Ammon's horn (tissue), 1 donor: ENCODE data around the gene GRM4.

Experiments
- DNase-seq: peaks from one replicate; pipeline ENCODE4 v3.0.0-alpha.2; 2016; ENCODE audit warnings: low spot score

The GRM4 gene

DNA sequence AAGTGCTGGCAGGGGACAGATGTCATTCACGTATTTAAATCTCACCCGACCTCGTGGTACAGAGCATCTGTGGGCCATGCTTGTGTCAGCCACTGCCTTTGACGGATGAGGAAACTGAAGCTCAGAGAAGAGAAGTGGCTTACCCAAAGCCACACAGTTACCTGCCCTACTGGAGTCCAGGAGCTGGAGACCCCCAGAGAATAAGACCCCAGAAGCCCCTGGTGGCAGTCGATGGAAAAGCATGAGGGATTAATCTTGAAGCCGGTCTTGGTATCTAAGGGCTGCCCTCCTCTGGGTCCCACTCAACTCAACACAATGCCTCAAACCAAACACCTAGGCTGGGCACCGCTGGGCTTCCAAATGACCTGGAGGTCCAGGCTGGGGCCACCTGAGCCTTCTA is 83.1 kb downstream of the GRM4 start:
- no peak for DNase-seq

DNA sequence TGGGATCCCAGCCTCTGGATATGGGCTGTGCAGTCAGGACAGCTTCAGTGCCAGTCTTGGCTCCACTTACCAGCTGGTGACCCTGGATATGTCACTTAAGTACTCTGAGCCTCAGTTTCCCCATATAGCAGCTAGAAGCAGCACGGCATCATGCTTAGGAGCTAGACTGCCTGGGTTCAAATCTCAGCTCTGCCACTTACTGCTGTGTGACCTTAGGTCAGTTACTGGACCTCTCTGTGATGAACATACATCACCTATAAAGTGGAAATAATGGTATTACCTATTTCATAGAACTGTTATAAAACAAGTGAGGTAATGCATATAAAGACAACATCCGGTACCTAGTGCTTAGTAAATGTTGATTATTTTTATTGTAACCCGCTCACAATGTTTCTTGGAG is 83.7 kb downstream of the GRM4 start:
- DNase-seq: no peak

DNA sequence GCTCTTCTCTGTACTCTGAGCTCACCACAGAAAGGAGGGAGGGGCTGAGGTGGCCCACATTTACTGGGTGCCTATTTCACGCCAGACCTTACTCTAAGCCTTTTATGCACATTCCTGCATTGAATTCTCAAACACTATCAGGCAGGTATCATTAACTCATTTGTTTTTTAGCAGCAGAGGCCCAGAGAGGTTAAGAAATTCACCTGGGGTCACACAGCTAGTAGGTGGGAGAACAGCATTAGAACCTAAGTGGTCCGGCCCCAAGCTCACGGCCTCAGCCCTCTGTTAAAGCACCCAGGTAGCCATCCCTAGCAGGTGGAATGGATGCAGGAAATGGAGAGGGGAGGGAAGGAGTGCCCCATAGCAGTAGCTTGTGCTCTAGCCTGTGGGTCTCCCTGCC is 84.5 kb downstream of the GRM4 start:
- no peak for DNase-seq

DNA sequence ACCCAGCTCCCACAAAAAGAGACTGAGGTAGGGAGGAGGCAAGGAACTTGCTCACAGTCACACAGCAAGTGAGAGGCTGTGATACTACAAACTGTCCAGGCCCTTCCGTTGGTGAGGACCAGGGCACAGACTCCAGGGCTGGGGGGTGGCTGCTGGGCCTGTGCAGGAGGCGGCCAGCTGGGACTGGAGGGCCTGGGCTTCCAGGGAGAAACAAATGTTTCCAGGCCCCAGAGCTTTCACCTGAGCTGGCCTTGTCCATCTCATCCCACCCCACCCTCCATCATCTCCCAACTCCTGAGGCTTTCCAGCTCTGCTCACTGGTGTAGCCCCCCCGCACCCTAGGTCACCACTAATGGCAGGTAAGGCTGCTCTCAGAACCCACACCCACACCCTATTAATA is 86.0 kb downstream of the GRM4 start:
- DNase-seq: no peak

DNA sequence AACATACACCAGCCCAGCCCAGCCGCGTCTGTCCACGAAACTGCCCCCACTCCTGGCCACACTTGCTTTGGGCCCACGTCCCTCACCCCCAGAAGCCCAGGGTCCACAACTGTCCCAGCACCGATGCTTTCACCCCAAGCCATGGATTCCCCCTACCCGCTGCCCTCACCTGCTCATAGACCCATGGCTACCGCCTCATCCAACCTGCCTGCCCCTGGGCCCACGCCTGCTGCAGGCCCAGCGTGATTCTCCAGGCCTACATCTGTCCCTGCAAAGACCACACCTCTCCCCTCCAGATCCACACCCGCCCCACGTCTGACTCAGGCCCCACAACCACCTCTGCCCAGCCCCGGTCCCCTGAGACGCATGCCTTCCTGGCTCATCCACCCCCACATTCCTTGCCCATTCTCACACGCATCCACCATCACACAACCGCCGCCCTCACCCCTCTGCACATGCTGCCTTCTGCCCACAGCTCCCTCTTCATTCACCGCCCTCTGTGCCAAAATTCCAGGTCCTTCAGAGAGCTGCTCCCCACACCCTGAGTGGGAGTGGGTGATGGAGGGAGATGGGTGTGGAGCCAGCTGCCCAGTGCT is 86.7 kb downstream of the GRM4 start:
- DNase-seq: no peak

DNA sequence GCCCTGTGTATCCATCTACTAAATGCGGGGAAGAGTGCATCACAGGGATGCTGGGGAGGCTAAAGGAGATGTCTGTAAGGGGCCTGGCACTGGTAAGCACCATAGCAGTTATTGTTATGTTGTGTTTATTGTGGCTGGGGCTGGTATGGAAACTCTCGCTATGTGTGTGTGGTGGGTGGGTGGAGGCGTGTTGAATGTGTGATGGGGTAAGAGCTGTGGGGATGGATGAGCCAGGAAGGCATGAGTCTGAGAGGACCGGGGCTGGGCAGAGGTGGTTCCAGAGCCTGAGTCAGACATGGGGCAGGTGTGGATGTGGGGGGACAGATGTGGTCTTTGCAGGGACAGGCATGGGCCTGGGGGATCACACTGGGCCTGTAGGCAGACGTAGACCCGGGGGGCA is 88.1 kb downstream of the GRM4 start:
- DNase-seq: no peak

DNA sequence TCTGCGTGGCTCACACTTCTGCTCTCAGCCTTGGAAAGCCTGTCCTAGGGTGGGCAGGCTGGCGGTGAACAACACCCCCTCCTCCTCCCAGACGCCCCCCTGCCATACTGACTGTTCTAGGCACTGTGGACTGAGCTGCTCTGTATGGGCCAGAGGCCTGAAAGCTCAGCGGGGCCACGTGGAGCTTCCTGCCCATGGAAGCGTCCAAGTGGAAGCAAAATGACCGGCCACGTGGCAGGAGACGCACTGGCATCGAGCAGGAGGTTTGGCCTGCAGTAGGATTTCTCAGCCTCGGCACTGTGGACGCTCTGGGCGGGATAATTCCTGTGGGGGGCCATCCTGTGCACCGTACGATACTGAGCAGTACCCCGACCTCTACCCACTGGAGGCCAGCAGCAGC is 88.7 kb downstream of the GRM4 start:
- no peak for DNase-seq

DNA sequence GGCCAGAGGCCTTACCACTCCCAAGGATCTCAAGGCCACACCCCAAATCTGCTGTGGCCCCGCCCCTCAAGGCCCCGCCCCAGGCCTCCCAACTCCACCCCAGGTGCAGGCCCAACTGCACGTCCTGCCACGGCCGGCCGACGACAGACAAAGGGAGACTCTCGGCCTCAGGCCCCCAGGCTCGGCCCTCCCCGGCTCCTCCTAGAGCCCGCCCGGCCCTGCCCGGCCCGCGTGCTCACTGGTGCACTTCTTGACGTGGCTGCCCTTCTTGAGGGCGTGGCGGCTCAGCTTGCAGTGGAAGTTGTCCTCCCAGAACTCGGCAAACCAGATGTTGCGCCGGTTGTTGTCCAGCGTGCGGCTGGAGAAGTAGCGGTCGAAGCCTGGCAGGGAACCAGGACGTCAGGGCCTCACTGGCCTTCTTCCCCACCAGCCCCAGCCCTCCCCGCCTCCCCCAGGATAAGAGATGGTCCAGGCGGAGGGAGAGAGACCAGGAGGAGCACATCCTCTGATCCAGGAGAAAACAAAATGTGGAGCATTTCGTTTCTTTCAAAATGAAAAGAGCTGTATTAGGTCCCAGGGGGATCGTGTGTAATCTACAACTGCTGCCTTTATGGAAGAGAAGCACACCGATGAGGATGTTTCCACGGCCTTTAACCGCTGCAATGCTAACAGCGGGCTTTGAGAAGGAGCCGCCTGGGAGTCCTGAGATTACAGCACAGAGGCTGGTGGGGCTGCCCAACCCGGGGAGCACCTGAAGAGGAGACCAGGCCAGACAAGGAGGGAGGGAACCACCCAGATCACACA is 89.4 kb downstream of the GRM4 start:
- no peak for DNase-seq

DNA sequence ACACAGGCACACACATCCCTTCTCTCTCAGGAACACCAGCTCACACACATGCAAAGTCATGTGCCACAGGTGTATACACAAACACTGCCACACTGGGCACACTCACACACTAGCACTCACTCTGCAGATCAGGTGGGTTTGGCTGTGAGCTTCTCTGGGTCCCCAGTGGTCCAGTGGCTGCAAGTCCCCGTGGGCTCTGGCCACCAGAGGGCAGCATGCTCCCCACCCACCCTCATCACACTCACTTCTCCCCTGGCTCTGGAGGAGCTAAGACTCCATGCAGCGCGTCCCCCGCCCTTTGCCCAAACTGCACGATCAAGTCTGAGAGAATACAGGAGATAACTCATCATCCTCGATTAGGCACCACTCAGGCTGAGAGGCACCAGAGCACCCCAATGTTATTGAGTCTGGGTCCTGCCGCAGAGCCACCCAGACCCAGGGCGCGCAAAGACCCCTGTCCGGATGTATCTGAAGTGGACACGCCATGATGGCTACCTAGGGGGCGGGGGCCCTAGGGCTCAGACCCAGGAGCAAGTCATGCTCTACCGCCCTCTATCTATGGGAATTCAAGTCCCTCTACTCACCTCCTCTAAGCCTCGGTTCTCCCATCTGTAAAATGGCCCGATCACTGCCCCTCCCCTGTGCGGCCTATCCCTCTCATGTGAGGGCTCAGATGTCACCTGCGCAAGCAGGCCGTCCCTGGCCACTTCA is 90.5 kb downstream of the GRM4 start:
- DNase-seq: peak; percentile 67

DNA sequence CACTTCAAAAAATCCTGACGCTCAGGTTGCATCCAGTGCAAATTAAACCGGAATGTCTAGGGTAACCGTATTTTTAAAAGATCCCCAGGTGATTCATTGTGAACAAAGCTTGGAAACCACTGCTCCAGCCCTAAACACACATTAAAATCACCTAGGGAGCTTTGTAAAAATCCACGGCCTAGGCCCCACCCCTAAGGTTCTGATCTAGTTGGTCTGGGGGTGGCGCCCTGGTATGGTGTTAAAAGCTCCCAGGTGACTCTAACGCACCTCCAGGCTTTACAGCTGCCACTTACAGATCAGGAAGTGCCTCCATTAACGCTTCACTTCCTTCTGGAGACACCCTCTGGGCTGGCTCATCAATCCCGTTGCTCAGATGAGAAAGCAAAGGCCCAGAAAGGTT is 92.2 kb downstream of the GRM4 start:
- DNase-seq: no peak

DNA sequence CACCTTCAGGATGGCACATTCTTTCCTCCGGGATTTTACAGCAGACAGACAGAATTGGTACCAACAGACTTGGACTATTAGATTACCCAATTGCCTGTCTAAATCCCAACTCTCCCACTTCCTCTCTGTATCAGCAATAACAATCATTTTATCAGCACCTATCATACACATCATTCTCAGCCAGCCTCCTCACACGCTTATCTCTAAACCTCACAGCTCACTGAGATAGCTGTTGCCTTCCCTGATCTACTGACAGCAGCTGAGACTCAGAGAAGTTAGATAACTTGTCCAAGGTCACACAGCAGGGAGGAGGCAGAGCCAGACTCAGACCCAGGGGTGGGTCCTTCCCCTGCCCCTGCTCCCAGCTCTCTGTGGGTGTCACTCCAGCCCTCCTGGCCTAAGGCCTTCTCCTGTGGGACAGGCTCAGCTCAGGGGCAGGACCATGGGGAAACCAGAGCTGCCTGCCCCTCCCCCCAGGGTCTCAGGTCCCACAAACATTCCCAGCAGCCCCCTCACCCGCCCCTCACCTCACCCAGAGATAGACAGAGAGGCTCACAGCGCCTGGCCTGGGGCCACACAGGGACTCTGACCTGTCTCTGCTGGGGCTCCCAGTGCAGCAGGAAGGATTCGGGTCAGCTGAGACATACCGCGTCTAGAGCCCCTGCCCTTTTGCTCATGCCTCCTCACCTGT is 92.8 kb downstream of the GRM4 start:
- no peak for DNase-seq

DNA sequence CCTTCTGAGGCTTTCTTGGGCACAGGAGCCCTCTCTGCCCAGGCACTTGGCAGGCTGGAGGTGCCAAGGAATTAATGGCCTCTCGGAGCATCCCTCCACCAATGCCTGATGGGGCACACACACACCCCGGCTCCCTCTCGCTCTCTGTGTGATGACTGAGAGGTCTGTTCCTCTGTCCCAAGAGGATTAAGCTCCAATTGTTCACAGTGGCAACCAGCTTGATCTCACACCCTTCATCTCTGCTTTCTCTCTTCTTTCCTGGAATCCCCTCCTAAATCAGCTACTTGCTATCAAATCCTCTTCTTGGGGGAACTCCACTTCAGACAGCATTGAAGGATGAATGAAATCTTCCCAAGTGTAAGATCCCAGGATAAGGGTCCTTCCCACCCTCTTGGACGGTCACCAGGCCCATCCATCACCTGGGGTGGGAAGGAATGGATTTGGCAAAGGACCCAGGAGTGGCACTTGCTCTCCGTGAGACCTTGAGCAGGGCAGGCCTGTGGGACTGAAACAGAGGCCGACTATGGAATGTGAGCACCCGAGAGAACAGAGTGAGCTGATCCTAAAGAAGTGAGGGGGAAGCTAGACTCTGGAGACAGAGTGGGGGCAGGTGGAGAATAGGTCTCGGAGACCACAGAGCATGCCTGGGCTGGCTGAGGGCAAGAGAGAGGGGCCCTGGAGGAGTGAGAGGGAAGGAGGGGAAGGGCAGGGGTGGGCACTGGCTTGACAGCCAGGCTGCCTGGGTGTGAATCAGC is 93.6 kb downstream of the GRM4 start:
- DNase-seq: no peak

DNA sequence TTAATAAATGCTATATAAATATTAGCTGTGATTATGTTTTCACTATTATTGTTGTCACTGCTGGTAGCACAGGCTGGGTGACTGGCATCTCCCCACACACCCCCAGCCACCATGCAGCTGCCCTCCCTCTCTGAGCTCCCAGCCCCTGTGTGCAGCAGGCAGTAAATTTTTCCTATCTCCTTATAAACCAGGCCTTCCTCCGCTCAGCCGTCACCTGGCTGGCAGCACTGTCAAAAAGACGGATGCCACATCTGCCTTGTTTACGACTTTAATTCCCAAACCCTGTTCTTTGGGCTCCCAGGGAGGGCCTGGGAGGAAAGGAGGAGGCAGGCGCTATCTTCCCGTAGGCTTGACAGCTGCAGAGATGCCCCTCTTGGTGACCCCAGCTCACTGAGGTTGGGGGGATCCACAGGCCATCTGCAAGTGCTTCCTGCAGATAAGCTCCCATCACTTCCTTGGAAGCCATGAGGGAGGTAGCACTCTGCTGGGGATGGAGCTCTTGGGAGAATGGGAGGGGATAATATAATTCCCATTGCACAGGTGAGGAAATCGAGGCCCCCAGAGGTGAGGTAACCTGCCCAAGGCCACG is 94.5 kb downstream of the GRM4 start:
- DNase-seq: no peak

DNA sequence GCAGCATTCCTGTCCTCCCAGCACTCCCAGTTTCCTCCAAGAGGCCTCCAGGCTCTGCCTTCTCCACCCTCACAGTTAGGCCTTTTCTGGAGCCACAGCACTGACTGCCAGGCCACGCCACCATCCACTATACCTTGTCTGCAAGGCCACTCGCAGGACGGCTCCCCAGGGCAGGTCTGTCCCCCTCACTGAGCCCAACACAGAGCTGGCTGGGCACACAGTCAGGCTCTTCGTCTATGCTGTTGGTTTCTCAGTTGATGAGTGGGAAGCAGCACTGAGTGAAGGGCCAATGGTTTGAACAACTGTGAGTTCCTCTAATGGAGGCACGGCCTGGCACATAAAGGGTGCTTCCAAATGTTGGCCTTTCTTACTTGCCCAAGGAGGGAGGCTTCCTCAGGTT is 95.2 kb downstream of the GRM4 start:
- no peak for DNase-seq

DNA sequence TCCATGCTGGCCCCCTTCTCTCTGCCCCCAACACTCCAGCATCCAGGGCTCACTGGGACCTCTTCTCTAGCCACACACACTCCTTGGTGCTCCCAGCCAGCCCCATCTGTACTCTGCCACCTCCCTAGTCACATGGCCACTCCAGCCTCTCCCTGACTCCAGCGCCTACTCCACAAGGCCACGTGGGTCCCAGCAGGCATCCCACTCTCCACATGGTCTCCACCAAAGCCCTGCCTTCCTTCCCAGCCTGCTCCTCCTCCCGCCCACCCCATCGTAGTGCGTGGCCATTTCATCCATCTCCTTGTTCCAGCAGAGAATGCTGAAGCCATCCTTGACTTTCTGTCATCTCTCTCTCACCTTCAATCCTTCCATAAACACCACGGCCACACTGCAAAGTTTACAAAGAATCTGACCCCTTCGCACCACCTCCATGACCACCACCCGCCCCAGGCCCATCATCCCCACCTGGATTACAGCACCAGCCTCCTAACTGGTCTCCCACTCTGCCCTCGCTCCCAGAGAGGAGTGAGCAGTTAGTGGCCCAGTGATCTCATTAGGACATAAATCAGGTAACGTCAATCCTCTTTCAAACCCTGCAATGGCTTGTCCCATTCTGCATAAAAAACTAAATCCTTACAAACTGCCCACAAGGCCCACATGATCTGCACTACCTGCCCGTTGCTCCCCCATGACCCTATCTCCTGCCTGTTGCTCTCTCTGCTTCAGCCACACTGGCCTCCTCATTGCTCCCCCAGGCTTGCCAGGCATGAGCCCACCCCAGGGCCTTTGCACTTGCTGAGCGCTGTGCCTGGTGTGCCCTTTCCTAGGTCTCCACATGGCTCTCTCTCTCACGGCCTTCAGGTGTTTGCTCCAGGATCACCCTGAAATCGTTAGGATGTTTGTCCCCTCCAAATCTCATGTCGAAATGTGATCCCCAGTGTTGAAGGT is 96.2 kb downstream of the GRM4 start:
- DNase-seq: peak; percentile 24

DNA sequence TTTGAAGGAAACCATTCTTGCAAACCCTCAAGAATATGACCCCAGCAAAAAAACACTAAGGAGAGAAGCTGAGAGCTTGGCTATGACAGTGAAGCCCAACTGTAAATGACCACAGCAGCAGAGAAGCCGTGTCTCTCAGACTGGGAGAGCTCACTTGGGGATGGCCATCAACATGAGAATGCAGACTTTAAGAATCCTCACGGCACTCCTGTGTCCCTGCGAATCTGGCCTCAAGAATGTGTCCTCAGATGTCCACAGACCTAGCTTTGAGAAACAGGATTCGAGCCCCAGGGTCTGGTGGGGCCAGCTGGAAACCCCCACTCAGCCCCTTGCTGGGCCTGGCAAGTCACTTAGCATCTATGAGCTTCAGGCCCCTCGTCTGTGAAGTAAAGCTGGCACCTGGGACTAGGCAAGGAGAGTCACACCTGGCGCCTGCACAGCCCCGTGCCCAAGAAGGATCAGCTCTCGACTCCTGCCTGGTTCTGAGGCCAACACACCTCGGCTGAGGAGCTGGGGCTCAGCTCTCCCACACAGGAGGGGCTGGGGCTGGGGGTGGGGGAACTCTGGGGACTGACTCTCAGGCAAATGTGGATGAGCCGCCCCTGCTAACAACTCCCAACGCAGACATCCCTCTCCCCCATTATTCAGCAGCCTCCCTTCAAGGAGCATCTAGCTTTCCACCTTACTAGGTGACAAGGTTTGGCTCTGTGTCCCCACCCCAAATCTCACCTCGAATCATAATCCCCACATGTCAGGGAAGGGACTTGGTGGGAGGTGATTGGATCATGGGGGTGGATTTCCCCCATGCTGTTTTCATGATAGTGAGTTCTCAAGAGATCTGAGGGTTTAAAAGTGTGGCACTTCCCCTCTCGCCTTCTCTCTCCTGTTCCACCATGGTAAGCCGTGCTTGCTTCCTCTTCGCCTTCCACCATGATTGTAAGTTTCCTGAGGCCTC is 97.7 kb downstream of the GRM4 start:
- no peak for DNase-seq

DNA sequence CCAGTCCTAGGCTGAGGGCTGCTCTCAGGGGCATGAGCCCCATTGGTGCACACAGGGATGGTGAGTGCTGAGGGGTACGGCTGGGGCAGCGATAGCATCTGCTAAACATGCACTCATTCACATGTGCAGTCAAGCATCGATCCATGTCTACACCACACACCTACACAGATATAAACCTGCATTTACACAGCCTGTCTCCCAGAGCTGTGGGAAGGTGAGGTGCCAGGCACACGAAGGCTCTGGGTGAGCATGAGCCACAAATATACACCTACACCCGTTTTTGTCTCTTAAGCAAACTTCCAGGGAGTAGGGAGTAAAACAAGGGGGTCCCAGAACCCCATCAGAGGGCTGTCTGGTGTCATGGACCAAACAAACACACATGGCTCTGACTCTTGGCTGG is 99.3 kb downstream of the GRM4 start:
- DNase-seq: no peak

DNA sequence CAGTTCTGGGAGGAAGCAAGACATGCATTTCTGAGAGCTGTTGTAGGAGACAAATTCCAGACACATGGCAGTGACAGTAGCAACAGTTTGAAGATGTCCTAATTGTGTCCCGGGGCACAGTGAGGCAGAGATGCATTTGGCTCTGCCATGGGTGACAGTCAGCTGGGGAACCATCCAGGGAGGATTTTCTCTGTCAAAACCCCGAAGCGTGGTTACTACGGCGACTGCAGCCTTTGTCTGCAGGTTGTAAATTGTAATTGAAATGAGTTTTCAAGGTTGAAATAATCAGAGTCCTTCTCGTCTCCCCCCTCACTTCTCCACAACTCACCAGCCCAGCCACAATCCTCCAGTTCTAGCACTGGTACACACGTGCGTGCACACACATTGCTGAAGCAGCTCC is 100.1 kb downstream of the GRM4 start:
- no peak for DNase-seq

DNA sequence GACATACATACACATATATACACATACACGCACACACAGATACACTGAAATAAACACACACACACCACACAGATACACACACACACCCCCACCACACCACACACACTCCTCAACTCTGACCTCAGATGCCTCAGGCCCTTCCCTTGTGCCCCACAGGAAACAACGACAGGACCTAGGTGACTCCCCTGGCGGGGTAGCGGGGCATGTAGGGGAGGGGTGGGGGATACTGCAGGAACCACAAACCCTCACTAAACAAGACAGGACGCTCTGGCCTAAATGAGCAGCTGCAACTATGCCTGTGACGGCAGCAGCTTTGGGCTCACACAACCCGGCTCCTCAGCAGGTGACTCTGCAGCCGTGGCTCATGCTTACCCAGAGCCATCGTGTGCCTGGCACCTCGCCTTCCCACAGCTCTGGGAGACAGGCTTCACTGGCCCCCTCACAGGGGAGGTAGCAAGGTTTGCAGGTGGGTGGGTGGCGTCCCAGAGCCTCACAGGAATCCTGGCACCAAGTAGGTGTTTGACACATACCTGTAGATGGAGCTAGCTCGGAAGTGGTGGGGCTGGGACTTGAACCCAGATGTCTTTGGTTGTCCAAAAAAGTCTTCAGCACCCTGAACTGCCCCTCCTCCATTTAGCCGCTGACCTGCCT is 100.8 kb downstream of the GRM4 start:
- no peak for DNase-seq
